HepG2 (cell line): ENCODE data around the gene IFT122. TPM values are rescaled to one million over a fixed set of nuclear protein-coding genes. Genes with fewer than 3 reads are reported as not detected.

Experiments
- BCL3 ChIP-seq: sonication (generic); formaldehyde crosslinking; IDR thresholded peaks from 2 replicates; pipeline ENCODE4 v1.5.1; 2020; ENCODE audit warnings: mild to moderate bottlenecking, missing genetic modification reagents, moderate library complexity
- CENPBD1 ChIP-seq: sonication (generic); formaldehyde crosslinking; IDR thresholded peaks from 2 replicates; pipeline ENCODE4 v1.8.0; 2022; ENCODE audit warnings: missing genetic modification reagents, low read depth, mild to moderate bottlenecking, borderline replicate concordance
- CHD4 ChIP-seq: fragments of 200-600 bp; sonication (generic); IDR thresholded peaks from 2 replicates; pipeline ENCODE4 v1.7.0; 2017; ENCODE audit warnings: mild to moderate bottlenecking, low read length, borderline replicate concordance
- FOXO4 ChIP-seq: sonication (generic); formaldehyde crosslinking; conservative IDR thresholded peaks from 2 replicates; pipeline ENCODE4 v1.8.1; 2023; ENCODE audit warnings: missing genetic modification reagents
- KLF12 ChIP-seq: sonication (generic); formaldehyde crosslinking; IDR thresholded peaks from 2 replicates; pipeline ENCODE4 v1.4.0; 2020; ENCODE audit warnings: missing genetic modification reagents, borderline replicate concordance
- KLF9 ChIP-seq: IDR thresholded peaks from 2 replicates; pipeline ENCODE4 v1.6.1; 2016; ENCODE audit warnings: low read depth
- PAX8 ChIP-seq: sonication (generic); formaldehyde crosslinking; IDR thresholded peaks from 2 replicates; pipeline ENCODE4 v1.8.0; 2022; ENCODE audit warnings: mild to moderate bottlenecking, missing genetic modification reagents, borderline replicate concordance
- SIX1 ChIP-seq: sonication (generic); formaldehyde crosslinking; IDR thresholded peaks from 2 replicates; pipeline ENCODE4 v1.4.0; 2020; ENCODE audit warnings: missing genetic modification reagents, borderline replicate concordance
- THAP7 ChIP-seq: sonication (generic); formaldehyde crosslinking; IDR thresholded peaks from 2 replicates; pipeline ENCODE4 v1.8.1; 2023; ENCODE audit warnings: mild to moderate bottlenecking, missing genetic modification reagents
- THAP9 ChIP-seq: sonication (generic); formaldehyde crosslinking; IDR thresholded peaks from 2 replicates; pipeline ENCODE4; 2020; ENCODE audit warnings: missing genetic modification reagents, mild to moderate bottlenecking, borderline replicate concordance
- ZFP82 ChIP-seq: sonication (generic); formaldehyde crosslinking; IDR thresholded peaks from 2 replicates; pipeline ENCODE4 v1.5.1; 2020; ENCODE audit warnings: mild to moderate bottlenecking, missing genetic modification reagents, borderline replicate concordance
- ZNF20 ChIP-seq: sonication (generic); formaldehyde crosslinking; IDR thresholded peaks from 2 replicates; pipeline ENCODE4 v1.4.0; 2020; ENCODE audit warnings: mild to moderate bottlenecking, moderate library complexity, missing genetic modification reagents
- ZNF331 ChIP-seq: sonication (generic); formaldehyde crosslinking; IDR thresholded peaks from 2 replicates; pipeline ENCODE4 v1.4.0; 2020; ENCODE audit warnings: missing genetic modification reagents
- ZNF383 ChIP-seq: sonication (generic); formaldehyde crosslinking; IDR thresholded peaks from 2 replicates; pipeline ENCODE4 v1.4.0; 2020; ENCODE audit warnings: missing genetic modification reagents, mild to moderate bottlenecking, borderline replicate concordance
- ZNF430 ChIP-seq: sonication (generic); formaldehyde crosslinking; IDR thresholded peaks from 2 replicates; pipeline ENCODE4 v1.9.0; 2021; ENCODE audit warnings: mild to moderate bottlenecking, missing genetic modification reagents
- ZNF441 ChIP-seq: sonication (generic); formaldehyde crosslinking; IDR thresholded peaks from 2 replicates; pipeline ENCODE4 v1.7.0; 2021; ENCODE audit warnings: missing genetic modification reagents, borderline replicate concordance
- ZNF614 ChIP-seq: IDR thresholded peaks from 2 replicates; pipeline ENCODE4 v1.6.1; 2018; ENCODE audit warnings: missing biosample characterization, missing genetic modification reagents, inconsistent platforms, borderline replicate concordance
- ZNF768 ChIP-seq: sonication (generic); formaldehyde crosslinking; IDR thresholded peaks from 2 replicates; pipeline ENCODE4 v1.4.0; 2020; ENCODE audit warnings: missing genetic modification reagents
- ZNF773 ChIP-seq: sonication (generic); formaldehyde crosslinking; IDR thresholded peaks from 2 replicates; pipeline ENCODE4 v1.4.0; 2020; ENCODE audit warnings: missing genetic modification reagents, borderline replicate concordance
- polyA plus RNA-seq, 8 experiments: library from polyadenylated mRNA; depleted of rRNA in 3 of 8; stranded (reverse) in 7 of 8; unstranded in 1 of 8; fragments of >200 nt; fragmentation: Illumina TruSeq in 4 of 8; extraction: Trizol in 4 of 8; gene quantifications; 2 replicates each; pipeline versions ENCODE4 v1.2.1 to v1.2.3, GENCODE V29; 2011 to 2016; ENCODE audit warnings: low read depth in 4 of 8, missing spikeins in 1 of 8, mixed read lengths in 1 of 8; ENCODE audit not compliant: insufficient read depth in 1 of 8
- total RNA-seq, 5 experiments: library from RNA; depleted of rRNA; stranded (reverse); fragments of >200 nt; fragmentation: Illumina TruSeq; extraction: Trizol; gene quantifications; 2 replicates each; pipeline ENCODE4 v1.2.3, GENCODE V29; 2016; ENCODE audit warnings: low read depth in 1 of 5

IFT122 gene
- total and polyA plus RNA-seq, 2 of the 13 experiments (the other 11 are each of a cell fraction or from before 2014, with no cell fraction given): 10.1 to 10.3 TPM

GRCh38 chr3:129399145-129399894 lies 40.7 kb upstream of the IFT122 start (continued):
- no peak for TF ChIP-seq ZNF383 (CRISPR knock-in tag)
- TF ChIP-seq ZNF20 (CRISPR knock-in tag): no peak
- no peak for TF ChIP-seq BCL3 (CRISPR knock-in tag)
- no peak; the same call in 1 of the 2 replicates for TF ChIP-seq ZNF331
- TF ChIP-seq CENPBD1 (CRISPR knock-in tag): no peak
- peak; percentile 81; the same call in 1 of the 2 replicates for TF ChIP-seq KLF12 (CRISPR knock-in tag)
- no peak for TF ChIP-seq THAP9 (CRISPR knock-in tag)
- TF ChIP-seq ZNF614 (CRISPR knock-in tag): 0 out of 2 replicates have a peak, but pooled peaks have one; percentile 13
- no peak for TF ChIP-seq KLF9
- TF ChIP-seq ZFP82 (CRISPR knock-in tag): no peak
- TF ChIP-seq PAX8: no peak
- no peak for TF ChIP-seq ZNF430 (CRISPR knock-in tag)
- TF ChIP-seq FOXO4 (CRISPR knock-in tag): no peak
- no peak for TF ChIP-seq ZNF773
- no peak for TF ChIP-seq ZNF768
- no peak for TF ChIP-seq THAP7 (CRISPR knock-in tag)
- no peak for TF ChIP-seq SIX1 (CRISPR knock-in tag)
- no peak for TF ChIP-seq ZNF441 (CRISPR knock-in tag)
- TF ChIP-seq CHD4: no peak
